CD4-positive, alpha-beta T cell treated with Interleukin-17A for 4 hours (primary cell): ENCODE results near the gene DHRS4.

Source experiments
- DNase-seq: peaks from one replicate; pipeline ENCODE4 v3.0.0-alpha.2; 2020; ENCODE audit warnings: mixed read lengths

Gene DHRS4

DNA sequence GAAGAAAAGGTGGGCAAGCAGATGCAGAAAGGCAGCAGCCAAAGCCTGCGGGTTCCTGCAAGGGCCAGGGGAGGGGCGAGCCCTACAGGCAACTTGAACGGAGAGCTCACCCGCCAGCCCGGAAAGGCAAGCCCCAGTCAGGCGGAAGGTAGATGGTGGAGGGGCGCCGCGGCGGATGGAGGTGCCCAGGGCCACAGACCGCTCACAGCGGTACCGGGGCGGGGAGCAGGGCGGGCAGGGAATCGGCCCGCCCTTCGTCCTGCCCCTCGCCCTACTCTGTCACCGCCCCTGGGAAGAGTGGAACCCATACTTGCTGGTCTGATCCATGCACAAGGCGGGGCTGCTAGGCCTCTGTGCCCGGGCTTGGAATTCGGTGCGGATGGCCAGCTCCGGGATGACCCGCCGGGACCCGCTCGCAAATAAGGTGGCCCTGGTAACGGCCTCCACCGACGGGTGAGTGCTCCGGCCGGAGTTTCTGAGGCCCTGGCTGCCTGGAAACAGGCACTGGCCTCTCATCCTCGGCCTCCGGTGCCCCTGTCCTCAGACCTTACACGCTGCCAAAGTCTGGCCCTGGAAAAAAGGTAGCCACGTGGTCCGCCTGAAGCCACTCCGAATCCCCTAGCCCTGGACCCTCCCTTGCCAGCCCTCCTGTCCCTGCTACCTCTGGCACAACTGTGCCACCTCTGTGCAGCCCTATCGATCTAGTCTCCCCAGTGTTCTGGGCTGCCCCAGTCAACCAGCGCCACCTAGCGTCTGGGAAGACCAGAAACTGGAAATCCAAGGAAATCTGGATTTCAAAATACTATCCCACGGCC lies at the start of gene DHRS4:
DHRS4 (plus strand) TSS at position 307 of the 815 bp plus-strand sequence; CDS start at position 326, 19 bp downstream.
- DNase-seq: peak; percentile 90

DNA sequence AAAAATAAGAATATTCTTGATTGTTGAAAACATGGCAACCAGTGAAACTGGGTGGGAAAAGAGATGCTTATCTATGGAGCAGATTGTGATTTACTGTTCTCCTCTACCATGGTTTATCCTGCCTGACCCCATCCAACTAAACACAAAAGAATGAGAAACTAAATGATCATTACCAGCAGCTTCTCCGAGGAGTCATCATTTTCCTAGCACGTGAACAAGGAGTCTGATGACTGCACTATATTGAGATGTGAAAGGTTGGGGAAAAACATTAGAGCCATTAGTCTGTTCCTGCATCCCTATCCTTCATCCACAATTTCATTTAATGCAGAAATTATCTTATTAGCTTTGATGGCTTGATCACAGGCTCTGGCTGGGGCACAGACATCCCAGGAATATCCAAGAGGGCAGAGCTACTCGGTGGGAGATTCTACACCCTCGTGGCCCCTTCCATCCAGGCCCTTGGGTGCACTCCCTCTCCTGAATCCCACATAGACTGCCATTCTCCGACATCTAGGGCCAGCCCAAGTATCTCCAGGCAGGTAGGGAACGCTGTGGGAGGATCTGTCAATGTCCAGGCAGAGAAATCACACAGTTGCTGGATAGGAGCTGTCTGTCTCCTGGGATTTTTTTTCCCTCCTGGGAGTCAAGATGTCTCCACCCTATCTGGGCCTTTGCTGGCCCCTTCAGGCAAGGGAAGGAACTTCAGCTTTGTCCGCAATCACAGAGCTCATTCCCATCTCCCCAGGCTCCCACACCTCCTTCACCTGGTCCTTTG lies 43.3 kb upstream of the DHRS4 start:
- DNase-seq: no peak

GRCh38 chr14:23910876-23911210 lies 42.7 kb upstream of the DHRS4 start:
- DNase-seq: no peak

GRCh38 chr14:23915559-23915958 lies 38.0 kb upstream of the DHRS4 start:
- DNase-seq: no peak

GRCh38 chr14:23916004-23916403 lies 37.6 kb upstream of the DHRS4 start:
- no peak for DNase-seq

DNA sequence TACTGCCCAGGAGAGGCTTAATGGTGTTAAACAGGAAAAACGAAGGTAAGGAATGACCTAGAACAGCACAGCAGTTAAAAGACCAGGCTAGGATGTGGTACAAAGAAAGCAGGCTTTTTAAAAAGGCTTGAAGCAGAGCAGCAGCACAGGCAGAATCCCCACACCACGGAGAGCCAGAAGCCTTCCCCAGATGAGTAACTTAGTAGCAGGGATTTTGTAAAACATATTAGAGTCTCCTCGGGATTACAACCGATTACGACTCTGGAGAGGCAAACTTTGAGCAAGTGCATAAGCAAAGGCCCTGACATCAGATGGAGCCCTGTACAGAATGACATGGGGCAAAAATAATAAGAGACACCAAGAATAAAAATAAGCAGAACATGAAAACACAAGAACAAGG lies 37.1 kb upstream of the DHRS4 start:
- no peak for DNase-seq

- no peak for DNase-seq
Measured at GRCh38 chr14:23922545-23922944, 31.0 kb upstream of the DHRS4 start.

DNA sequence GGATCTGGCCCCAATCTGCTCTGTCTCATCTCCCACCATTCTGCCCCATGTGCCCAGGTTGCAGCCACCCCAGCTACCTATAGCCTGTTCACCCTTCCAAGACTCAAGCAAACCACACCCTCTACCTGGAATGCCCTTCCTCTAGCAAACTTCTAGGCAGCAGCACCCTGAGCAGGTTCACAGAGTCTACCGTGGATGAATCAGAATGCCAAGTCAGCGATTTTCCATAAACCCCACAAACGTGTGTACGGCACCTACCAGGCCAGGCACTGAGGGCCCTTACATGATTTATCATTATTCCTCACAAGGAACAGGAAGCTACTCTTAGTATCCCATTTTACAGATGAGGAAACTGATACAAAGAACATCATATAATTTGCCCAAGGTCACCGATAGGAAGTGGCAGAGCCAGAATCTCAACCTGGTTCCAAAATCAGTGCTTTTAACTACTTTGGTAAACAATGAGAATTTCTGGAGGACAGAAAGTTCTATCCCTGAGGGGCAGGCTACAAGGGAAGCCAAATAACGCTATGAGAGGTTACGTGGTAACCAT lies 28.0 kb upstream of the DHRS4 start:
- no peak for DNase-seq

GRCh38 chr14:23926543-23926942 lies 27.0 kb upstream of the DHRS4 start:
- no peak for DNase-seq

GRCh38 chr14:23929136-23929535 lies 24.4 kb upstream of the DHRS4 start:
- no peak for DNase-seq

DNA sequence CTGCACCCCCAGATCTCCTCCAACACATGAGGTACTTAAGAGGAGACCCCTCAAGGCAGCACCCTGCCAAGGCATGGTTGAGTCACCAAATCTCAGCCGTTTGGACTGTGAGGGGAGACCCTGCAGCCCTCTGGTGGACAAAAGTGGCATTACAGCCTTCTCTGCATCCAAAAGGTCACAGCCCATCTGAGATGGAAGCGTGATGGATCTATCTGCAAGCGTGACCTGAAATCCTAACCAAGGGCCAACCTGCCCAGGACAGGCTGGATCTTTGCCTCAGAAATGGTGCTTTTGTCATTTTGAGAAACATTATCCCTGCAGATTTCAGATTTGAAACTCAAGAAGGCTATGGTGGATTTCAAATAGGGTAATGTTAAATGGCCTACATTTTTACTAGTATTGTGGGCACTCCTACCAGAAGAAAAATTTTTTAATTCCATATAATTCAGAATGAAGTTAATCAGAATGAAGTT lies 23.7 kb upstream of the DHRS4 start:
- peak; percentile 91 for DNase-seq

DNA sequence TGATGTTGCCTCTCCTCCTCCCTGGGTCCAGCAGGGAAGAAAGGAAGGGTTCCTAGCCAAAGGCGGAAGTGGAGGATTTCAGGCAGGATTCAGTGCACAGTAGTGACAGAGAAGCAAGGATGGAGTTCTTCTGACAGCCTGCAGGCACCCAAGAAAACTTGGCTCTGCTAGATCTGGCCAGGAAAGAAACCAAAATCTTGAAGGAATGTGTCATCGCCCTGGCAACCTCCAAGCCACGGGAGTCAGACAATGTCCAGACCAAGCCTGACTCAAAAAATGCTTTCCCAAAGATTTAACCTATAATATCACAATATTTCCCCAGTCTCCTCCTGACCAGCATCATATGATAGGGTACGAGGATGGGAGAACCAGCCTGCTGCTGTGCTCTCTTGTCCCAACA lies 22.8 kb upstream of the DHRS4 start:
- DNase-seq: no peak

GRCh38 chr14:23931721-23932289 lies 21.8 kb upstream of the DHRS4 start:
- DNase-seq: no peak

GRCh38 chr14:23932639-23933038 lies 20.9 kb upstream of the DHRS4 start:
- no peak for DNase-seq

GRCh38 chr14:23933108-23933741 lies 20.3 kb upstream of the DHRS4 start:
- DNase-seq: no peak

DNA sequence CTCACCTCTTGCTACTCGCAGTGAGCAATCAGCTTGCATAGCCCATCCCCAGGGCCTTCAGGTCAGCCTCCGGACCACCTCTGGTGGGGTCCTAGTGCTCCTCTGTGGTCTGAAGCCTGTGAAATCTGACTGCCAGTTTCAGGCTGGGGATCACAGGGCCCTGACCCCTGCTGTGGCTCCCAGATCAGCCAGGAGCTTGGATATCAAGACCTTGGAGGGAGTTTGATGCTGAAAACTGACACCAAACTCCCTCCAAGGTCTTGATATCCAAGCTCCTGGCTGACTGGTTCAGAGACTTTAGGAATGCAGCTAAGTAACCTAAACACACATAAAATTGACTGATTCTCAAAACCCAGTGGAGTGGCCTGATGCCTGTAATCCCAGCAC lies 19.8 kb upstream of the DHRS4 start:
- DNase-seq: no peak

GRCh38 chr14:23935158-23935557 lies 18.4 kb upstream of the DHRS4 start:
- no peak for DNase-seq

DNA sequence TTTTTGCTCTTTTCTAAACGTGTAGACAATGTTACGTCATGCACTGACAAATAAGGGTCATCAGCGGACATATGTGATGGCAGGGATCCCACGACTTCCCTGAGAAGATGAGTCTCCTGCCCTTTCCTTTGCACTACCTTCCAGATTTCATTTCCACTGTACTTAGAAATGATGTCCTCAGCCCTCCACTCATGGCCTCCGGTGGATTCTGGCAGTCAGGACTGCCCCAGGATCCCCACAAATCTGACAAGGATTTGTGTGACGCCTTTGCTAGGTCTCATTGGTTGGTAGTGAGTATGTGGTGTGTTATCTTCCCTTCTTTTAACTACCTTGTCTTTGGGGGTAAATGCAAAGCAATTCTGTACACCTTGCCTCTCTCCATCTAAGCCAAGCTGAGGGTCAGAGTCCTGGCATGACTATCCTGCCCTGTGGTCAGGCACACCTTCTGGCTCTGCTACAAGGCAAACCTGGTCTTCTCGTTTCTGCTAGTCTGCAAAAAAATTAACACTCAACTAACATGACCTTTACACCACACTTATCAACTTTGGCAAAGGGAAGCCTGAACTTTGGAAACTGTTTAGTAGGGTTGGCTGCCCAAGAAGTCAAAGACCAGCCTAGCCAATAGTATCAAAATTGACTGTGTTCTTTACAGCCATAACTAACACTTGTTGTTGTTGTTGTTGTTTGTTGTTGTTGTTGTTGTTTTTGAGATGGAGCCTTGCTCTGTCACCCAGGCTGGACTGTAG lies 17.3 kb upstream of the DHRS4 start:
- no peak for DNase-seq

DNA sequence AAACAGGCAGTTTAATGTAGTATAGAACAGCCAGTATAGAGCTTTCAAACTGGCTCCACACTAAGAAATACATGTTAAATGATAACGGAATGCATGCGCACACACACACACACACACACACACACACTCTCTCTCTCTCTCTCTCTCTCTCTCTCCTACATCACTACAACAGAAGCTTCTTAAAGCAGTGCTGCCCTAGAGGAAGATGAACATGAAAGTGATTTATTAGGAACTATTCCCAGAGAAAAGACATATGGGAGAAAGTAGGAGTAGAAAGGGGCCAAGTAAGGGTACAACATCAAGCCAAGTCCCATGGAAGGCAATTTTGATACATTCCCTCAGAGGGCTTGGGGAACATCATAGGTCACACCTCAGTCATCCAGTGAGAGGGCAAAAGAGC lies 16.4 kb upstream of the DHRS4 start:
- DNase-seq: no peak

- no peak for DNase-seq
Measured at GRCh38 chr14:23938823-23939222, 14.7 kb upstream of the DHRS4 start.

GRCh38 chr14:23939607-23940326 lies 13.8 kb upstream of the DHRS4 start:
- no peak for DNase-seq

- DNase-seq: no peak
Measured at GRCh38 chr14:23941230-23941629, 12.3 kb upstream of the DHRS4 start.
